HepG2 (cell line): ENCODE data around the gene NPAS2. TPM values are rescaled to one million over a fixed set of nuclear protein-coding genes. Genes with fewer than 3 reads are reported as not detected.

Source experiments
- MIXL1 ChIP-seq: IDR thresholded peaks from 2 replicates; pipeline ENCODE4 v1.6.1; 2016
- NFYB ChIP-seq: sonication (generic); formaldehyde crosslinking; IDR thresholded peaks from 2 replicates; pipeline ENCODE4 v1.4.0; 2020; ENCODE audit warnings: missing genetic modification reagents
- NR0B2 ChIP-seq: sonication (generic); formaldehyde crosslinking; IDR thresholded peaks from 2 replicates; pipeline ENCODE4 v1.4.0; 2020; ENCODE audit warnings: mild to moderate bottlenecking, missing genetic modification reagents
- ONECUT2 ChIP-seq: sonication (generic); formaldehyde crosslinking; IDR thresholded peaks from 2 replicates; pipeline ENCODE4 v1.4.0; 2020; ENCODE audit warnings: missing genetic modification reagents
- SNRNP70 ChIP-seq: fragments of 200-400 bp; formaldehyde crosslinking; IDR thresholded peaks from 2 replicates; pipeline ENCODE4 v1.6.1; 2017; ENCODE audit warnings: mild to moderate bottlenecking, low read depth, low read length, moderate library complexity
- SPEN ChIP-seq: sonication (generic); formaldehyde crosslinking; IDR thresholded peaks from 2 replicates; pipeline ENCODE4 v1.5.1; 2020; ENCODE audit warnings: low read depth, mild to moderate bottlenecking, missing genetic modification reagents
- SYNCRIP ChIP-seq: fragments of 200-400 bp; formaldehyde crosslinking; IDR thresholded peaks from 2 replicates; pipeline ENCODE4 v1.6.1; 2018; ENCODE audit warnings: mild to moderate bottlenecking, low read depth, low read length; ENCODE audit not compliant: insufficient read depth
- TGIF2 ChIP-seq: IDR thresholded peaks from 2 replicates; pipeline ENCODE4 v1.6.1; 2016; ENCODE audit warnings: control low read depth, missing compliant biosample characterization
- TOE1 ChIP-seq: sonication (generic); formaldehyde crosslinking; IDR thresholded peaks from 2 replicates; pipeline ENCODE4 v1.4.0; 2020; ENCODE audit warnings: mild to moderate bottlenecking, missing genetic modification reagents
- ZFYVE20 ChIP-seq: sonication (generic); formaldehyde crosslinking; IDR thresholded peaks from 2 replicates; pipeline ENCODE4 v1.8.0; 2023; ENCODE audit warnings: low read depth, mild to moderate bottlenecking, moderate library complexity, missing genetic modification reagents, borderline replicate concordance
- ZKSCAN5 ChIP-seq: sonication (generic); formaldehyde crosslinking; IDR thresholded peaks from 2 replicates; pipeline ENCODE4 v1.5.1; 2020; ENCODE audit warnings: mild to moderate bottlenecking, missing genetic modification reagents
- ZNF17 ChIP-seq: sonication (generic); formaldehyde crosslinking; IDR thresholded peaks from 2 replicates; pipeline ENCODE4 v1.5.0; 2020; ENCODE audit warnings: mild to moderate bottlenecking, missing genetic modification reagents
- ZNF329 ChIP-seq: sonication (generic); formaldehyde crosslinking; IDR thresholded peaks from 2 replicates; pipeline ENCODE4 v1.9.0; 2021; ENCODE audit warnings: low read depth, mild to moderate bottlenecking, missing genetic modification reagents
- ZNF431 ChIP-seq: sonication (generic); formaldehyde crosslinking; IDR thresholded peaks from 2 replicates; pipeline ENCODE4 v1.9.0; 2022; ENCODE audit warnings: missing genetic modification reagents, low read depth, mild to moderate bottlenecking, borderline replicate concordance
- ZNF510 ChIP-seq: sonication (generic); formaldehyde crosslinking; IDR thresholded peaks from 2 replicates; pipeline ENCODE4 v1.4.0; 2020; ENCODE audit warnings: low read depth, mild to moderate bottlenecking, missing genetic modification reagents
- ZNF563 ChIP-seq: sonication (generic); formaldehyde crosslinking; IDR thresholded peaks from 2 replicates; pipeline ENCODE4 v1.8.0; 2022; ENCODE audit warnings: mild to moderate bottlenecking, moderate library complexity, missing genetic modification reagents
- ZNF740 ChIP-seq: sonication (generic); formaldehyde crosslinking; IDR thresholded peaks from 2 replicates; pipeline ENCODE4 v1.4.0; 2020; ENCODE audit warnings: missing genetic modification reagents
- polyA plus RNA-seq, 8 experiments: library from polyadenylated mRNA; depleted of rRNA in 3 of 8; stranded (reverse) in 7 of 8; unstranded in 1 of 8; fragments of >200 nt; fragmentation: Illumina TruSeq in 4 of 8; extraction: Trizol in 4 of 8; gene quantifications; 2 replicates each; pipeline versions ENCODE4 v1.2.1 to v1.2.3, GENCODE V29; 2011 to 2016; ENCODE audit warnings: low read depth in 4 of 8, missing spikeins in 1 of 8, mixed read lengths in 1 of 8; ENCODE audit not compliant: insufficient read depth in 1 of 8
- total RNA-seq, 5 experiments: library from RNA; depleted of rRNA; stranded (reverse); fragments of >200 nt; fragmentation: Illumina TruSeq; extraction: Trizol; gene quantifications; 2 replicates each; pipeline ENCODE4 v1.2.3, GENCODE V29; 2016; ENCODE audit warnings: low read depth in 1 of 5
- TF ChIP-seq, protein P1 (sequence below): sonication (generic); formaldehyde crosslinking; IDR thresholded peaks from 2 replicates; pipeline ENCODE4 v1.4.0; 2020; ENCODE audit warnings: mild to moderate bottlenecking, missing genetic modification reagents
- TF ChIP-seq, protein P2 (sequence below): sonication (generic); formaldehyde crosslinking; IDR thresholded peaks from 2 replicates; pipeline ENCODE4 v1.9.0; 2021; ENCODE audit warnings: missing genetic modification reagents, mild to moderate bottlenecking, borderline replicate concordance
- TF ChIP-seq, protein P3 (sequence below): sonication (generic); formaldehyde crosslinking; IDR thresholded peaks from 2 replicates; pipeline ENCODE4 v1.4.0; 2020; ENCODE audit warnings: mild to moderate bottlenecking, missing genetic modification reagents, borderline replicate concordance

The NPAS2 gene
- total and polyA plus RNA-seq, 2 of the 13 experiments (the other 11 are each of a cell fraction or from before 2014, with no cell fraction given), result 14.8 to 37.5 TPM

DNA sequence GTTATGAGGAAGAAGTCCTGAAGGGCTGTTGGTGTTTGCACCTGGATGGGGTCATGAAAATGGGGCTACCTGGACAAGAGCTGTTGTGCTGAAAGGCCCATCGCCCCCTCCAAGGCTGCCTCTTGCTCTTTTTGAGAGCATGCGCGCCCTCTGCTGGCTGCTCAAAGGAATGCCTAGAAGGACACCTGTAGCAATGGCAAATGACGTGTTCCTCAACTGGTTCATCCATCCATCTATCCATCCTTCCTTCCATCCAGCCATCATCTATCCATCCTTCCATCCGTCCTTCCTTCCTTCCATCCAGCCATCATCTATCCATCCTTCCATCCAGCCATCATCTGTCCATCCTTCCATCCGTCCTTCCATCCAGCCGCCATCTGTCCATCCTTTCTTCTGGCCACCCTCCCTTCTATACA, 165.0 kb downstream of the NPAS2 start (continued):
- no peak for TF ChIP-seq ZNF17 (CRISPR knock-in tag)
- TF ChIP-seq SYNCRIP, result no peak
- TF ChIP-seq ZNF563 (CRISPR knock-in tag), result no peak
- TF ChIP-seq TGIF2 (CRISPR knock-in tag), result no peak
- TF ChIP-seq ZFYVE20 (CRISPR knock-in tag), result no peak
- TF ChIP-seq ZNF740 (CRISPR knock-in tag), result no peak
- TF ChIP-seq, protein P1, sequence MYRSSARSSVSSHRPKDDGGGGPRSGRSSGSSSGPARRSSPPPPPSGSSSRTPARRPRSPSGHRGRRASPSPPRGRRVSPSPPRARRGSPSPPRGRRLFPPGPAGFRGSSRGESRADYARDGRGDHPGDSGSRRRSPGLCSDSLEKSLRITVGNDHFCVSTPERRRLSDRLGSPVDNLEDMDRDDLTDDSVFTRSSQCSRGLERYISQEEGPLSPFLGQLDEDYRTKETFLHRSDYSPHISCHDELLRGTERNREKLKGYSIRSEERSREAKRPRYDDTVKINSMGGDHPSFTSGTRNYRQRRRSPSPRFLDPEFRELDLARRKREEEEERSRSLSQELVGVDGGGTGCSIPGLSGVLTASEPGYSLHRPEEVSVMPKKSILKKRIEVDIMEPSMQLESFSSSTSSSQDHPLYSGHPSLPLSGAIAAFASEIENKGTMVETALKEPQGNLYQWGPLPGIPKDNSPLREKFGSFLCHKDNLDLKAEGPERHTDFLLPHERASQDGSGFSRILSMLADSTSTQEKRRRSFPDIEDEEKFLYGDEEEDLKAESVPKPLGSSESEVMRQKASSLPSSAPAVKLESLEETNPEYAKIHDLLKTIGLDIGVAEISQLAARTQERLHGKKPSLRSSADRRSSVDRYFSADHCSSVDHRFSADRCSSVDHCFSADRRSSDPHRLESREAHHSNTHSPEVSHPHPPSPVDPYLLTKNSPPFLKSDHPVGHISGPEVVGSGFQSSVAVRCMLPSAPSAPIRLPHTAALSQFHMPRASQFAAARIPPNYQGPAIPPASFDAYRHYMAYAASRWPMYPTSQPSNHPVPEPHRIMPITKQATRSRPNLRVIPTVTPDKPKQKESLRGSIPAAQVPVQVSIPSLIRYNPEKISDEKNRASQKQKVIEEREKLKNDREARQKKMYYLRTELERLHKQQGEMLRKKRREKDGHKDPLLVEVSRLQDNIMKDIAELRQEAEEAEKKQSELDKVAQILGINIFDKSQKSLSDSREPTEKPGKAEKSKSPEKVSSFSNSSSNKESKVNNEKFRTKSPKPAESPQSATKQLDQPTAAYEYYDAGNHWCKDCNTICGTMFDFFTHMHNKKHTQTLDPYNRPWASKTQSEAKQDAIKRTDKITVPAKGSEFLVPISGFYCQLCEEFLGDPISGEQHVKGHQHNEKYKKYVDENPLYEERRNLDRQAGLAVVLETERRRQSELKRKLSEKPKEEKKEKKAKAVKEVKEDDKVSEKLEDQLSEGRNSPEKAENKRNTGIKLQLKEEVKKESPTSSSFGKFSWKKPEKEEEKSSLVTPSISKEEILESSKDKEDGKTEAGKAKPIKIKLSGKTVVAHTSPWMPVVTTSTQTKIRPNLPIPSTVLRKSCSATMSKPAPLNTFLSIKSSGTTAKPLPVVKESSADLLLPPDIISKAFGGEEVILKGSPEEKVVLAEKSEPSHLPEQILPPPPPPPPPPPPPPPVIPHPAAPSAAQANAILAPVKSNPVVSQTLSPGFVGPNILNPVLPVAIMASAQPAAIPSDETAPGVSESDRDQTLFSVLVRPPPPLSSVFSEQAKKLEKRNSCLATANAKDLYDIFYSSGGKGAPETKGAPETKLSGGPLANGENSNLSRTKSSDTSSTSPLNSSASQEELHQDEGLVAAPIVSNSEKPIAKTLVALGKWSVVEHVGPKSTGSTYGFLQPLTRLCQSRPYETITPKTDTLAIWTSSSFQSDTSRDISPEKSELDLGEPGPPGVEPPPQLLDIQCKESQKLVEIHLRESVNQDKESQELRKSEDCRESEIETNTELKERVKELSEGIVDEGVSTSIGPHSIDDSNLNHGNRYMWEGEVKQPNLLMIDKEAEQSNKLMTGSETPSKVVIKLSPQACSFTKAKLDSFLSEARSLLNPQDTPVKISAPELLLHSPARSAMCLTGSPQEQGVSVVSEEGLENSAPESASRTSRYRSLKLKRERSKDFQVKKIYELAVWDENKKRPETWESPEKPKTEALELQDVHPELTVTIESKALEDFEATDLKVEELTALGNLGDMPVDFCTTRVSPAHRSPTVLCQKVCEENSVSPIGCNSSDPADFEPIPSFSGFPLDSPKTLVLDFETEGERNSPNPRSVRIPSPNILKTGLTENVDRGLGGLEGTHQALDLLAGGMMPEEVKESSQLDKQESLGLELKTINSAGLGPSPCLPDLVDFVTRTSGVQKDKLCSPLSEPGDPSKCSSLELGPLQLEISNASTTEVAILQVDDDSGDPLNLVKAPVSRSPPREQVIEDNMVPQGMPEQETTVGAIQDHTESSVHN, result no peak
- peak; percentile 35; the same call in 1 of the 2 replicates for TF ChIP-seq SPEN (CRISPR knock-in tag)
- TF ChIP-seq NFYB, result no peak
- no peak for TF ChIP-seq SNRNP70
- no peak for TF ChIP-seq ZNF431
- TF ChIP-seq MIXL1 (CRISPR knock-in tag), result no peak
- TF ChIP-seq, protein P2, sequence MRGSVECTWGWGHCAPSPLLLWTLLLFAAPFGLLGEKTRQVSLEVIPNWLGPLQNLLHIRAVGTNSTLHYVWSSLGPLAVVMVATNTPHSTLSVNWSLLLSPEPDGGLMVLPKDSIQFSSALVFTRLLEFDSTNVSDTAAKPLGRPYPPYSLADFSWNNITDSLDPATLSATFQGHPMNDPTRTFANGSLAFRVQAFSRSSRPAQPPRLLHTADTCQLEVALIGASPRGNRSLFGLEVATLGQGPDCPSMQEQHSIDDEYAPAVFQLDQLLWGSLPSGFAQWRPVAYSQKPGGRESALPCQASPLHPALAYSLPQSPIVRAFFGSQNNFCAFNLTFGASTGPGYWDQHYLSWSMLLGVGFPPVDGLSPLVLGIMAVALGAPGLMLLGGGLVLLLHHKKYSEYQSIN (CRISPR knock-in tag), result no peak
- no peak for TF ChIP-seq ONECUT2
- no peak for TF ChIP-seq ZNF510
- TF ChIP-seq ZKSCAN5 (CRISPR knock-in tag), result no peak
- no peak for TF ChIP-seq TOE1 (CRISPR knock-in tag)
- TF ChIP-seq NR0B2, result no peak
- TF ChIP-seq ZNF329 (CRISPR knock-in tag), result no peak
- TF ChIP-seq, protein P3, sequence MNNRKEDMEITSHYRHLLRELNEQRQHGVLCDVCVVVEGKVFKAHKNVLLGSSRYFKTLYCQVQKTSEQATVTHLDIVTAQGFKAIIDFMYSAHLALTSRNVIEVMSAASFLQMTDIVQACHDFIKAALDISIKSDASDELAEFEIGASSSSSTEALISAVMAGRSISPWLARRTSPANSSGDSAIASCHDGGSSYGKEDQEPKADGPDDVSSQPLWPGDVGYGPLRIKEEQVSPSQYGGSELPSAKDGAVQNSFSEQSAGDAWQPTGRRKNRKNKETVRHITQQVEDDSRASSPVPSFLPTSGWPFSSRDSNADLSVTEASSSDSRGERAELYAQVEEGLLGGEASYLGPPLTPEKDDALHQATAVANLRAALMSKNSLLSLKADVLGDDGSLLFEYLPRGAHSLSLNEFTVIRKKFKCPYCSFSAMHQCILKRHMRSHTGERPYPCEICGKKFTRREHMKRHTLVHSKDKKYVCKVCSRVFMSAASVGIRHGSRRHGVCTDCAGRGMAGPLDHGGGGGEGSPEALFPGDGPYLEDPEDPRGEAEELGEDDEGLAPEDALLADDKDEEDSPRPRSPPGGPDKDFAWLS (CRISPR knock-in tag), result no peak
